NCI-H1105 (cell line): Measurements from ENCODE around the gene LRRC58.

Experiments used
- DNase-seq: peaks from one replicate; lab custom pipeline; 2025; lab: John Stamatoyannopoulos, UW

LRRC58 gene

DNA sequence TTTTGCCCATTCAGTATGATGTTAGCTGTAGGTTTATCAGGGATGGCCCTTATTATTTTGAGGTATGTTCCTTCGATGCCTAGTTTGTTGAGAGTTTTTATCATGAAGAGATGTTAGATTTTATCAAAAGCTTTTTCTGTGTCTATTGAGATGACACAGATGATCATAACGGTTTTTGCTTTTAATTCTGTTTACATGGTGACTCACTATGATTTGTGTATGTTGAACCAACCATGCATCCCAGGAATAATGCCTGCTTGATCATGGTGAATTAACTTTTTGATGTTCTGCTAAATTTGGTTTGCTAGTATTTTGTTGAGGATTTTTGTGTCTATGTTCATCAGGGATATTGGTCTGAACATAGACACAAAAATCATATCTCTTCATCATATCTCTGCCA lies 72.4 kb downstream of the LRRC58 start:
- DNase-seq = no peak

DNA sequence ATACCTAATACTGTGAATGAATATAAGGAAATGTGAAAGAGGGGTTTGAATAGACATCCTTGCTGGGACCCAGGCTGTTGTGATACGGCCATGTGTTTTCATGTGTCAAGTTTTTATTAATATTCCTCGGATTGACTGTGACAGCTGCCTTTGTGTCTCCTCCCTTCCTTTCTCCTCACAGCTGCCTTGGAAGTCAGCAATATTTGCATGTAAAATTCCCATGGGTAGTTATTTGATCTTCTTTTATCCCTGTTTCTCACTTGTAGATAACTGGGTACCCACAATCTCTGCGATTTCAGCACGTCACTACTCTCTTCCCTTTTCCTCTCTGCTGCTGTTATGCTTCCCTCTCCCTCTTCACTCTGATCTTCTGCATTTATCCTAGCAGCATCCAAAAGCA lies 73.5 kb downstream of the LRRC58 start:
- no peak for DNase-seq

DNA sequence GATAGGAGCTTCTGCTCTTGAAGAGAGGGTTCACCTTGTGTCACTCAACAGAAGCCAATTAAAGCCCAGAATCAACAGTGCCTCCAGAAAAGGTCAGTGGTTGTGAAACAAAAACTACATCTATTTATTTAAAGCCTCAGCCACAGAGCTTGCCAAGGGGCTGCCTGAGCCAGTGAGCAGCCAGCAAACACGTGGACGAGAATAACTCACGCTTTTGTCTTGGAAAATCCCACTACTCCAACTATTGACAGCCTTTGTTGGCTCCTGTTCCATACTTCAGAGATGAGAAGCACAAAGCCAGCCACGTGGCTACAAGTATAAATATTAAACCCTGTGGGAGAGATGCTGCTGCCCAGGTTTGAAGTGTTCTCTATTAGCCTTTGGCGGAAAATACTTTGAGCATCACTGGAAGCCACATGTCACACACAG lies 74.4 kb downstream of the LRRC58 start:
- DNase-seq = no peak
